ENCODE measurements around the gene FAM163B.

Gene FAM163B

GRCh38 chr9:133584167-133584558, 25.0 kb downstream of the FAM163B start:
- Histone ChIP-seq H3K9me3 (peaks cover 8% of the 10 kb centered on the region; the same call in 1 of the 2 replicates), H4K20me1 (no peaks in the 10 kb centered on the region), H3K4me2 (peak overlapping the region; percentile 99), H3K4me3 (peak overlapping the region; percentile 57; the same call in 1 of the 2 replicates), H3K9ac (peak overlapping the region; percentile 83; the same call in 1 of the 2 replicates), H3K4me1 (peaks cover 92% of the 10 kb centered on the region), H3K36me3 (no peaks in the 10 kb centered on the region), H3K27me3 (no peaks in the 10 kb centered on the region), H3K27ac (peak overlapping the region; percentile 97)
- TF ChIP-seq Cebpa-rat (IDR thresholded peaks at IDR 0.05), result no peak

- Histone ChIP-seq H3K4me2 (peak overlapping the region; percentile 99), H3K27ac (peak overlapping the region; percentile 97), H3K9me3 (peaks cover 6% of the 10 kb centered on the region; the same call in 1 of the 2 replicates), H3K4me3 (no peak overlapping the region), H3K4me1 (peaks cover 92% of the 10 kb centered on the region), H3K27me3 (no peaks in the 10 kb centered on the region), H3K9ac (peak overlapping the region; percentile 83; the same call in 1 of the 2 replicates), H4K20me1 (no peaks in the 10 kb centered on the region), H3K36me3 (no peaks in the 10 kb centered on the region)
- TF ChIP-seq Cebpa-rat (IDR thresholded peaks at IDR 0.05), result no peak
Observed at GRCh38 chr9:133583586-133583985, 25.6 kb downstream of the FAM163B start.

GRCh38 chr9:133583111-133583510, 26.1 kb downstream of the FAM163B start:
- Histone ChIP-seq H3K36me3 (no peaks in the 10 kb centered on the region), H3K4me3 (no peak overlapping the region; the same call in 1 of the 2 replicates), H3K9ac (peak overlapping the region; percentile 83; the same call in 1 of the 2 replicates), H4K20me1 (no peaks in the 10 kb centered on the region), H3K27ac (peak overlapping the region; percentile 97), H3K4me2 (peak overlapping the region; percentile 99), H3K9me3 (0 out of 2 replicates have a peak, but pooled peaks cover 2% of the 10 kb centered on the region), H3K4me1 (peaks cover 95% of the 10 kb centered on the region), H3K27me3 (no peaks in the 10 kb centered on the region)
- no peak for TF ChIP-seq Cebpa-rat (IDR thresholded peaks at IDR 0.05)

- peak overlapping the region; percentile 97 for H3K27ac ChIP-seq
- H3K36me3 ChIP-seq, result no peaks in the 10 kb centered on the region
- no peaks in the 10 kb centered on the region for H3K9me3 ChIP-seq
- peak overlapping the region; percentile 99 for H3K4me2 ChIP-seq
- no peaks in the 10 kb centered on the region for H3K27me3 ChIP-seq
- peaks cover 100% of the 10 kb centered on the region for H3K4me1 ChIP-seq
- H4K20me1 ChIP-seq, result no peaks in the 10 kb centered on the region
- no peak for TF ChIP-seq Cebpa-rat (IDR thresholded peaks at IDR 0.05)
- H3K4me3 ChIP-seq, result no peak overlapping the region; the same call in 1 of the 2 replicates
- peak overlapping the region; percentile 83 for H3K9ac ChIP-seq
Observed at GRCh38 chr9:133582501-133583045, 26.6 kb downstream of the FAM163B start.

- no peaks in the 10 kb centered on the region for H3K9me3 ChIP-seq
- H3K27ac ChIP-seq, result peak overlapping the region; percentile 97
- no peaks in the 10 kb centered on the region for H3K36me3 ChIP-seq
- peaks cover 100% of the 10 kb centered on the region for H3K4me1 ChIP-seq
- H4K20me1 ChIP-seq, result no peaks in the 10 kb centered on the region
- peak overlapping the region; percentile 83 for H3K9ac ChIP-seq
- peak overlapping the region; percentile 99 for H3K4me2 ChIP-seq
- H3K27me3 ChIP-seq, result no peaks in the 10 kb centered on the region
- 0 out of 2 replicates have a peak, but pooled peaks have one; percentile 34 for TF ChIP-seq Cebpa-rat (IDR thresholded peaks at IDR 0.05)
- H3K4me3 ChIP-seq, result no peak overlapping the region; the same call in 1 of the 2 replicates
Observed at GRCh38 chr9:133581513-133582343, 27.5 kb downstream of the FAM163B start.

GRCh38 chr9:133581011-133581410, 28.2 kb downstream of the FAM163B start:
- H3K4me3 ChIP-seq, result no peak overlapping the region; the same call in 1 of the 2 replicates
- peak overlapping the region; percentile 8; the same call in 1 of the 2 replicates for H3K9ac ChIP-seq
- peak overlapping the region; percentile 97 for H3K27ac ChIP-seq
- H3K4me2 ChIP-seq, result peak overlapping the region; percentile 99
- peaks cover 100% of the 10 kb centered on the region for H3K4me1 ChIP-seq
- H3K36me3 ChIP-seq, result no peaks in the 10 kb centered on the region
- no peaks in the 10 kb centered on the region for H3K9me3 ChIP-seq
- no peaks in the 10 kb centered on the region for H3K27me3 ChIP-seq
- no peaks in the 10 kb centered on the region for H4K20me1 ChIP-seq
- no peak for TF ChIP-seq Cebpa-rat (IDR thresholded peaks at IDR 0.05)

GRCh38 chr9:133580419-133580738, 28.8 kb downstream of the FAM163B start:
- Histone ChIP-seq H4K20me1 (no peaks in the 10 kb centered on the region), H3K4me3 (no peak overlapping the region; the same call in 1 of the 2 replicates), H3K36me3 (no peaks in the 10 kb centered on the region), H3K9ac (peak overlapping the region; percentile 49), H3K4me2 (peak overlapping the region; percentile 99), H3K4me1 (peaks cover 100% of the 10 kb centered on the region), H3K27ac (peak overlapping the region; percentile 81), H3K27me3 (no peaks in the 10 kb centered on the region), H3K9me3 (no peaks in the 10 kb centered on the region)
- no peak for TF ChIP-seq Cebpa-rat (IDR thresholded peaks at IDR 0.05)

- no peak for TF ChIP-seq Cebpa-rat (IDR thresholded peaks at IDR 0.05)
- peak overlapping the region; percentile 49 for H3K9ac ChIP-seq
- H3K9me3 ChIP-seq, result no peaks in the 10 kb centered on the region
- peak overlapping the region; percentile 99 for H3K4me2 ChIP-seq
- H3K27ac ChIP-seq, result peak overlapping the region; percentile 81
- no peaks in the 10 kb centered on the region for H4K20me1 ChIP-seq
- peak overlapping the region; percentile 40 for H3K4me3 ChIP-seq
- no peaks in the 10 kb centered on the region for H3K36me3 ChIP-seq
- H3K27me3 ChIP-seq, result no peaks in the 10 kb centered on the region
- peaks cover 100% of the 10 kb centered on the region for H3K4me1 ChIP-seq
Observed at GRCh38 chr9:133579601-133580418, 29.4 kb downstream of the FAM163B start.

Measured in BLaER1 (cell line).